Calu3 (cell line): ENCODE measurements around the gene PKIB. TPM values are rescaled to one million over a fixed set of nuclear protein-coding genes. Genes with fewer than 3 reads are reported as not detected.

Experiments
- BruUV-seq: library from RNA; stranded (reverse); fragments of 400-500 nt; replicated peaks from 2 replicates; lab custom pipeline; 2021; lab: Mats Ljungman, UMichigan
- CTCF ChIA-PET: fragments of 300-600 bp; sonication (Branson Sonifier 250); formaldehyde crosslinking; loops from one replicate; lab custom pipeline; 2022; ENCODE audit warnings: antibody characterized with exemption; lab: Charles Lee
- DNase-seq: peaks from one replicate; pipeline ENCODE4 v3.0.0; 2022
- H3K27ac Mint-ChIP-seq: one replicate; pipeline ENCODE4 v1.8.0; 2022; ENCODE audit warnings: mixed read lengths; ENCODE audit not compliant: unreplicated experiment
- H3K27me3 Mint-ChIP-seq: one replicate; pipeline ENCODE4 v1.8.0; 2022; ENCODE audit warnings: mixed read lengths; ENCODE audit not compliant: unreplicated experiment
- H3K36me3 Mint-ChIP-seq: one replicate; pipeline ENCODE4 v1.8.0; 2022; ENCODE audit warnings: mild to moderate bottlenecking, moderate library complexity, mixed read lengths; ENCODE audit not compliant: insufficient read depth, unreplicated experiment
- H3K4me1 Mint-ChIP-seq: one replicate; pipeline ENCODE4 v1.8.0; 2022; ENCODE audit warnings: mild to moderate bottlenecking, low read depth, mixed read lengths; ENCODE audit not compliant: unreplicated experiment
- H3K4me3 Mint-ChIP-seq: one replicate; pipeline ENCODE4 v1.8.0; 2022; ENCODE audit warnings: mild to moderate bottlenecking, low read depth, moderate library complexity, mixed read lengths; ENCODE audit not compliant: unreplicated experiment
- H3K9me3 Mint-ChIP-seq: one replicate; pipeline ENCODE4 v1.8.0; 2022; ENCODE audit warnings: low read depth, mixed read lengths; ENCODE audit not compliant: unreplicated experiment
- CTCF ChIP-seq: fragments of 200-600 bp; IDR thresholded peaks from one replicate; pipeline ENCODE4 v1.8.0; 2022; ENCODE audit warnings: antibody characterized with exemption; ENCODE audit not compliant: unreplicated experiment
- intact Hi-C: fragments of 100-400 bp; cut with micrococcal nuclease; formaldehyde crosslinking; loops from one replicate; pipeline ENCODE4 v1.10.0; 2022; ENCODE audit not compliant: unreplicated experiment
- total RNA-seq: library from RNA; stranded (reverse); gene quantifications from 2 replicates; pipeline ENCODE4 v1.2.3, GENCODE V29; 2022

Gene PKIB
- total RNA-seq, 1 experiment from 2014 or later = 17.2 TPM

- CTCF ChIA-PET = no interaction called here
- Mint-ChIP-seq H3K4me3 (no peak overlapping the region), H3K9me3 (peaks cover 3% of the 10 kb centered on the region), H3K27ac (no peak overlapping the region), H3K4me1 (peaks cover 14% of the 10 kb centered on the region), H3K36me3 (no peaks in the 10 kb centered on the region), H3K27me3 (no peaks in the 10 kb centered on the region)
- TF ChIP-seq CTCF = no peak
- no peak for DNase-seq
- intact Hi-C loops = no loop called here
- BruUV-seq = no TSS peak
These were observed 142.3 kb downstream of the PKIB start for GRCh38 chr6:122752459-122752858.

- no peaks in the 10 kb centered on the region for H3K27me3 Mint-ChIP-seq
- peaks cover 14% of the 10 kb centered on the region for H3K4me1 Mint-ChIP-seq
- no peak for DNase-seq
- CTCF ChIA-PET = no interaction called here
- no peaks in the 10 kb centered on the region for H3K36me3 Mint-ChIP-seq
- BruUV-seq = no TSS peak
- H3K4me3 Mint-ChIP-seq = no peak overlapping the region
- intact Hi-C loops = no loop called here
- peaks cover 3% of the 10 kb centered on the region for H3K9me3 Mint-ChIP-seq
- TF ChIP-seq CTCF = no peak
- H3K27ac Mint-ChIP-seq = no peak overlapping the region
These were observed 142.9 kb downstream of the PKIB start for GRCh38 chr6:122753000-122753687.

- Mint-ChIP-seq H3K27me3 (no peaks in the 10 kb centered on the region), H3K27ac (no peak overlapping the region), H3K4me3 (no peak overlapping the region), H3K4me1 (peaks cover 11% of the 10 kb centered on the region), H3K9me3 (peaks cover 3% of the 10 kb centered on the region), H3K36me3 (no peaks in the 10 kb centered on the region)
- DNase-seq = no peak
- TF ChIP-seq CTCF = no peak
- CTCF ChIA-PET = no interaction called here
- no TSS peak for BruUV-seq
- intact Hi-C loops = no loop called here
These were observed 143.5 kb downstream of the PKIB start for GRCh38 chr6:122753688-122754056.

GRCh38 chr6:122754191-122754731 is 144.1 kb downstream of the PKIB start:
- Mint-ChIP-seq H3K36me3 (no peaks in the 10 kb centered on the region), H3K27ac (no peak overlapping the region), H3K27me3 (no peaks in the 10 kb centered on the region), H3K4me1 (peaks cover 5% of the 10 kb centered on the region), H3K4me3 (no peak overlapping the region), H3K9me3 (peaks cover 3% of the 10 kb centered on the region)
- CTCF ChIA-PET = no interaction called here
- no peak for TF ChIP-seq CTCF
- no peak for DNase-seq
- intact Hi-C loops = no loop called here
- BruUV-seq = no TSS peak
